PC-9 (cell line): ENCODE data around the gene DOCK1.

Experiments used
- CTCF ChIP-seq: fragments of 200-600 bp; sonication (generic); conservative IDR thresholded peaks from 2 replicates; pipeline ENCODE4 v1.6.1; 2017; ENCODE audit warnings: mixed run types, antibody characterized with exemption, mild to moderate bottlenecking, moderate library complexity
- EZH2 ChIP-seq: fragments of 200-600 bp; sonication (generic); IDR thresholded peaks from 2 replicates; pipeline ENCODE4 v1.8.0; 2017; ENCODE audit warnings: antibody characterized with exemption, low read depth

- TF ChIP-seq EZH2, result no peak
- TF ChIP-seq CTCF, result no peak
Measured at GRCh38 chr10:126932516-126932915, 27.3 kb downstream of the DOCK1 start.
